Cardiac muscle cell (in vitro differentiated cells and primary cell): ENCODE results near the gene SLC39A5. TPM values are rescaled to one million over a fixed set of nuclear protein-coding genes. Genes with fewer than 3 reads are reported as not detected.

Experiments used
- DNase-seq, 2 donors: peaks; one replicate each; pipeline versions ENCODE4 v3.0.0 to v3.0.0-alpha.2; 2010 to 2017; ENCODE audit warnings: low read depth in 1 of 2, low spot score in 1 of 2
- H3K27ac ChIP-seq: fragments of 200-600 bp; sonication (generic); 2 replicates; pipeline ENCODE4 v1.5.1; 2016
- H3K27me3 ChIP-seq: fragments of 200-600 bp; sonication (generic); 2 replicates; pipeline ENCODE4 v1.6.0; 2016; ENCODE audit warnings: control low read depth
- H3K36me3 ChIP-seq: fragments of 200-600 bp; sonication (generic); 2 replicates; pipeline ENCODE4 v1.5.1; 2016; ENCODE audit warnings: control low read depth
- H3K4me1 ChIP-seq: fragments of 200-600 bp; sonication (generic); 2 replicates; pipeline ENCODE4 v1.8.1; 2017; ENCODE audit warnings: low read depth, mild to moderate bottlenecking, mixed run types
- H3K4me3 ChIP-seq: fragments of 200-600 bp; sonication (generic); 2 replicates; pipeline ENCODE4 v1.5.1; 2016; ENCODE audit warnings: mild to moderate bottlenecking
- H3K9me3 ChIP-seq: fragments of 200-600 bp; sonication (generic); 2 replicates; pipeline ENCODE4 v1.5.1; 2017; ENCODE audit warnings: low read depth, mild to moderate bottlenecking, control low read depth
- polyA plus RNA-seq: library from polyadenylated mRNA; unstranded; fragments of >200 nt; fragmentation: Nextera tagmentation; extraction: Ambion mirVana; gene quantifications from 2 replicates; pipeline ENCODE4 v1.2.1, GENCODE V29; 2016
- total RNA-seq: library from RNA; depleted of rRNA; stranded (reverse); fragments of >200 nt; gene quantifications from 2 replicates; pipeline ENCODE4 v1.2.3, GENCODE V29; 2016
- TF ChIP-seq, protein P1 (sequence below): IDR thresholded peaks from 2 replicates; pipeline ENCODE4 v1.5.1; 2012; ENCODE audit warnings: low read depth, mild to moderate bottlenecking, low read length

SLC39A5 gene
- total and polyA plus RNA-seq, 2 experiments from 2014 or later, result 1.0 TPM; not detected in 1

- Histone ChIP-seq H3K9me3 (no peaks in the 10 kb centered on the region), H3K27ac (no peak overlapping the region), H3K4me1 (no peaks in the 10 kb centered on the region), H3K36me3 (peaks cover 63% of the 10 kb centered on the region), H3K27me3 (no peaks in the 10 kb centered on the region), H3K4me3 (no peak overlapping the region)
- no peak for DNase-seq
- TF ChIP-seq, protein P1, sequence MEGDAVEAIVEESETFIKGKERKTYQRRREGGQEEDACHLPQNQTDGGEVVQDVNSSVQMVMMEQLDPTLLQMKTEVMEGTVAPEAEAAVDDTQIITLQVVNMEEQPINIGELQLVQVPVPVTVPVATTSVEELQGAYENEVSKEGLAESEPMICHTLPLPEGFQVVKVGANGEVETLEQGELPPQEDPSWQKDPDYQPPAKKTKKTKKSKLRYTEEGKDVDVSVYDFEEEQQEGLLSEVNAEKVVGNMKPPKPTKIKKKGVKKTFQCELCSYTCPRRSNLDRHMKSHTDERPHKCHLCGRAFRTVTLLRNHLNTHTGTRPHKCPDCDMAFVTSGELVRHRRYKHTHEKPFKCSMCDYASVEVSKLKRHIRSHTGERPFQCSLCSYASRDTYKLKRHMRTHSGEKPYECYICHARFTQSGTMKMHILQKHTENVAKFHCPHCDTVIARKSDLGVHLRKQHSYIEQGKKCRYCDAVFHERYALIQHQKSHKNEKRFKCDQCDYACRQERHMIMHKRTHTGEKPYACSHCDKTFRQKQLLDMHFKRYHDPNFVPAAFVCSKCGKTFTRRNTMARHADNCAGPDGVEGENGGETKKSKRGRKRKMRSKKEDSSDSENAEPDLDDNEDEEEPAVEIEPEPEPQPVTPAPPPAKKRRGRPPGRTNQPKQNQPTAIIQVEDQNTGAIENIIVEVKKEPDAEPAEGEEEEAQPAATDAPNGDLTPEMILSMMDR, result no peak
Observed at GRCh38 chr12:56247923-56248322, 18.1 kb downstream of the SLC39A5 start.

- Histone ChIP-seq H3K4me3 (no peak overlapping the region), H3K4me1 (no peaks in the 10 kb centered on the region), H3K27me3 (no peaks in the 10 kb centered on the region), H3K36me3 (peaks cover 65% of the 10 kb centered on the region), H3K9me3 (no peaks in the 10 kb centered on the region), H3K27ac (no peak overlapping the region)
- no peak for DNase-seq
- TF ChIP-seq, protein P1, result no peak
Observed at GRCh38 chr12:56248711-56249110, 18.9 kb downstream of the SLC39A5 start.

DNA sequence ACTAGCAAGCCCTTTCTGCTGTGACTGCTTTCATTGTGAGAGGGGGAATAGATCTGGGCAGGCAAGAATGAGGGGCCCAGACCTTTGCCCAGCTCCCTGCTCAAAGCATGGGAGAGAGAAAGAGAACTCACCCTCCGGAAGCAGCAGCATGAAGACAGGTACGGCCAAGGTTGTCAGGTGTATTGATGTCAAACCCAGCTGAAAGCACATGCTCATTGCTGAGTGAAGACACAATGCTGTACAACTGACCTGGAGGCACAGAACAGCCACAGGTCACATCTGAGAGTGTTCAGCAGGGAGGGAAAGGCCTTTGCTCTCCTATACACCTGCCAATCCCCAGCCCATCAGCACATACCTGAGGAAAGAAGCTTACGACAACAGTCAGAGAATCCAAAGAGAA is 22.8 kb downstream of the SLC39A5 start:
- TF ChIP-seq, protein P1, result no peak
- Histone ChIP-seq H3K27me3 (no peaks in the 10 kb centered on the region), H3K4me1 (peaks cover 8% of the 10 kb centered on the region), H3K36me3 (peaks cover 63% of the 10 kb centered on the region), H3K9me3 (no peaks in the 10 kb centered on the region), H3K27ac (no peak overlapping the region), H3K4me3 (no peak overlapping the region)
- no peak for DNase-seq

- Histone ChIP-seq H3K36me3 (peaks cover 61% of the 10 kb centered on the region), H3K27me3 (no peaks in the 10 kb centered on the region), H3K27ac (no peak overlapping the region), H3K4me3 (no peak overlapping the region), H3K4me1 (peaks cover 8% of the 10 kb centered on the region), H3K9me3 (no peaks in the 10 kb centered on the region)
- no peak for DNase-seq
- TF ChIP-seq, protein P1, result no peak
Observed at GRCh38 chr12:56253091-56253490, 23.2 kb downstream of the SLC39A5 start.

DNA sequence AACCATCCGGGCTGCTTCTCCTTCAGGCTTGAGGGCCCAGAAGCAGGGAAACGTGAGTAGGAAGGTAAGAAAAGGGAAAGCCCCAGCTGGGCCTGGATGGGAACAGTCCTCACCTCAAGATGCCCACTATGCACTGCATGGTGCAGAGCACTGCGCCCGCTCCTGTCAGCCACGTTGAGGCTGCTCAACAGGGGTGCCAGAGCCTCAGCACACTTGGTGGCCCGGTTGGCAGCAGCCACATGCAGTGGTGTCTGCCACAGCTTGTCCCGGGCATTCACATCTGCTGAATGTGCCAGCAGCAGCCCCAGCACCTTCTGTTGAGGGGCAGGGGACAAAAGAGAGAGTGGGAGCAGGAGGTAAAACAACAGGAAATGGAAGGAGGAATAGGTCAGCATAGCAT is 25.8 kb downstream of the SLC39A5 start:
- Histone ChIP-seq H3K4me1 (peaks cover 15% of the 10 kb centered on the region), H3K9me3 (no peaks in the 10 kb centered on the region), H3K27ac (no peak overlapping the region), H3K36me3 (peaks cover 47% of the 10 kb centered on the region), H3K27me3 (no peaks in the 10 kb centered on the region), H3K4me3 (no peak overlapping the region)
- TF ChIP-seq, protein P1, result no peak
- no peak for DNase-seq

DNA sequence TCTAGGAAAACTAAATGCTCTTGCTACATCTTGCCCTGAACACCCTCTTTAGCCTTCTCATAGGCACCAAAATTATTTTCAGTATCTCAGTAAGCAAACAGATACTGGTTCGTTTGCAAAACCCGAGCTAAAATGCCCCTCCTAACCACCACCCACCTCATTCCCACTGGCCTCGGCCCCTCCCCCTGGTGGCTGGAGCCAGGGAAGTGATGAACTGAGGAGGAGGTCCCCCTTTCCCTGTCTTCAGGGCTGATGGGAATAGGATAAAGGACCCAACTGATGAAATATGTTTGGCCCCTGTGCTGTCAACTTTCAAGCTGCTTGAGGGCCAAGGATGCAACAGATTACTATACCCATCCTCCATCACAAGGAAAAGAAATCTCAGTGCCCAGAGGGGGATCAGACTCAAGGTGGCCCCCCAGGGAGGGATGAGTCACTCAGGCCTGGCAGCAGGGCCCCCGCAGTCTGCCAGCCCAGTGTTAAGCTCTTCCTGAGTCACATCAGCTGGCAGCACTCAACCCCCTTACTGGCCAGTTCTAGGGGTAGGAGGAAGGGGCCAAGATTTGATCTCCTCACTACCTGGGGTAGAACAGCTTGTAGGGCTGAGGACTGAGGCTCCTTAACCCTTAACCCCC is 26.6 kb downstream of the SLC39A5 start:
- DNase-seq, result peak in 1 of 2 donors; percentile 44
- H3K36me3 ChIP-seq, result peaks cover 42% of the 10 kb centered on the region
- no peaks in the 10 kb centered on the region for H3K9me3 ChIP-seq
- H3K4me1 ChIP-seq, result peaks cover 15% of the 10 kb centered on the region
- H3K27me3 ChIP-seq, result no peaks in the 10 kb centered on the region
- peak overlapping the region; percentile 87 for H3K4me3 ChIP-seq
- no peak overlapping the region for H3K27ac ChIP-seq
- TF ChIP-seq, protein P1, result peak; percentile 25
